NOMO-1 treated with dmso at 0.1 percent for 144 hours (cell line): Measurements from ENCODE around the gene TNFSF10.
"Not testable (repeated sequence)": the region's sequence is repeated elsewhere in the genome, so short reads cannot be mapped to it uniquely, and the experiment has no call there.

Experiments
- DNase-seq: peaks from one replicate; lab custom pipeline; 2025; ENCODE audit not compliant: unreplicated experiment; lab: John Stamatoyannopoulos, UW

The TNFSF10 gene

GRCh38 chr3:172522871-172523818 lies at the start of gene TNFSF10:
Gene TNFSF10 (minus strand): TSS chr3:172523430. CDS start chr3:172523384, 46 bp downstream.
- DNase-seq = peak; percentile 97

- DNase-seq = peak; percentile 25
Measured at GRCh38 chr3:172569128-172570008, 46.1 kb upstream of the TNFSF10 start.

- peak; percentile 62 for DNase-seq
Measured at GRCh38 chr3:172568701-172569100, 45.5 kb upstream of the TNFSF10 start.

GRCh38 chr3:172566785-172567184 lies 43.6 kb upstream of the TNFSF10 start:
- DNase-seq = not testable (repeated sequence)

- DNase-seq = no peak
Measured at GRCh38 chr3:172564499-172564898, 41.3 kb upstream of the TNFSF10 start.

- DNase-seq = peak; percentile 38
Measured at GRCh38 chr3:172562871-172563865, 39.9 kb upstream of the TNFSF10 start.

- no peak for DNase-seq
Measured at GRCh38 chr3:172561897-172562640, 38.8 kb upstream of the TNFSF10 start.

GRCh38 chr3:172560586-172560985 lies 37.4 kb upstream of the TNFSF10 start:
- DNase-seq = no peak

- no peak for DNase-seq
Measured at GRCh38 chr3:172560026-172560425, 36.8 kb upstream of the TNFSF10 start.

- DNase-seq = peak; percentile 92
Measured at GRCh38 chr3:172559020-172559419, 35.8 kb upstream of the TNFSF10 start.

GRCh38 chr3:172557515-172558220 lies 34.4 kb upstream of the TNFSF10 start:
- peak; percentile 45 for DNase-seq

GRCh38 chr3:172553526-172554252 lies 30.5 kb upstream of the TNFSF10 start:
- no peak for DNase-seq

GRCh38 chr3:172552607-172553006 lies 29.4 kb upstream of the TNFSF10 start:
- no peak for DNase-seq

GRCh38 chr3:172551874-172552273 lies 28.6 kb upstream of the TNFSF10 start:
- no peak for DNase-seq

- DNase-seq = peak; percentile 23
Measured at GRCh38 chr3:172550347-172550943, 27.2 kb upstream of the TNFSF10 start.

- DNase-seq = no peak
Measured at GRCh38 chr3:172549144-172549543, 25.9 kb upstream of the TNFSF10 start.

- DNase-seq = peak; percentile 51
Measured at GRCh38 chr3:172546628-172547214, 23.5 kb upstream of the TNFSF10 start.

- DNase-seq = no peak
Measured at GRCh38 chr3:172546105-172546504, 22.9 kb upstream of the TNFSF10 start.
